Right cardiac atrium (tissue), 5 donors: Measurements from ENCODE around the gene LCE5A. TPM values are rescaled to one million over a fixed set of nuclear protein-coding genes. Genes with fewer than 3 reads are reported as not detected.

Source experiments
- ATAC-seq, 2 donors: fragments of 200-7000 bp; cut with Tn5 transposase; one replicate each; pipeline versions ENCODE4 v1.8.0 to v1.9.1; 2020; ENCODE audit warnings: moderate library complexity in 2 of 2, mild to moderate bottlenecking in 1 of 2
- DNase-seq, 3 donors: peaks; one replicate each; pipeline ENCODE4 v3.0.0-alpha.2; 2020
- H3K27ac ChIP-seq: one replicate; pipeline ENCODE4 v1.5.1; 2013; ENCODE audit warnings: mild to moderate bottlenecking, low read length, control low read depth, moderate library complexity
- H3K27me3 ChIP-seq: one replicate; pipeline ENCODE4 v1.6.1; 2013; ENCODE audit not compliant: control insufficient read depth, insufficient read depth
- H3K4me1 ChIP-seq: one replicate; pipeline ENCODE4 v1.6.1; 2013; ENCODE audit warnings: low read length; ENCODE audit not compliant: control insufficient read depth, insufficient read depth
- H3K4me3 ChIP-seq: one replicate; pipeline ENCODE4 v1.5.1; 2013; ENCODE audit warnings: low read length, control low read depth
- H3K9me3 ChIP-seq: one replicate; pipeline ENCODE4 v1.6.1; 2013; ENCODE audit warnings: low read length; ENCODE audit not compliant: control insufficient read depth
- WGBS: extraction: QIAGEN DNeasy Blood & Tissue Kit; methylation state at CpG from one replicate; pipeline ENCODE4 v1.1.7; 2013; 5-methylcytosine and 5-hydroxymethylcytosine counted together
- intact Hi-C, 4 donors: fragments of 100-400 bp; cut with DNase I; formaldehyde crosslinking; loops; one replicate each; pipeline versions ENCODE4 v1.11.0 to v1.14.0; 2022 to 2023
- polyA plus RNA-seq: library from polyadenylated mRNA; stranded (reverse); fragments of 200-250 nt; gene quantifications from one replicate; pipeline ENCODE4 v1.2.3, GENCODE V29; 2013
- total RNA-seq, 4 donors: library from RNA; stranded (reverse); fragmentation: NEBNext Ultra II Directional; extraction: Animal tissue kit (Norgen Biotek cat#: 25700); gene quantifications; one replicate each; pipeline ENCODE4 v1.2.1, GENCODE V29; 2021
- donor health status: healthy with polysubstance abuse.
- donor health status: DM: no; HTN: yes; CAD: no.
- donor health status: DM: no; HTN: no; CAD: no.
- donor health status: DM: no; HTN: yes; CAD: no; lungs with severe emphysema.
- donor health status: DM: yes; HTN: yes; CAD: no.

The LCE5A gene
- total and polyA plus RNA-seq, 5 donors = not detected

- no peak overlapping the region for H3K4me3 ChIP-seq
- no peaks in the 10 kb centered on the region for H3K27me3 ChIP-seq
- ATAC-seq (no peak), DNase-seq (no peak)
- H3K4me1 ChIP-seq = no peaks in the 10 kb centered on the region
- no peaks in the 10 kb centered on the region for H3K9me3 ChIP-seq
- WGBS = 22% methylated on average over 4 of the region's 4 CpGs
- intact Hi-C loops = no loop called here
- no peak overlapping the region for H3K27ac ChIP-seq
Measured at GRCh38 chr1:152495066-152495675, 15.4 kb upstream of the LCE5A start.

DNA sequence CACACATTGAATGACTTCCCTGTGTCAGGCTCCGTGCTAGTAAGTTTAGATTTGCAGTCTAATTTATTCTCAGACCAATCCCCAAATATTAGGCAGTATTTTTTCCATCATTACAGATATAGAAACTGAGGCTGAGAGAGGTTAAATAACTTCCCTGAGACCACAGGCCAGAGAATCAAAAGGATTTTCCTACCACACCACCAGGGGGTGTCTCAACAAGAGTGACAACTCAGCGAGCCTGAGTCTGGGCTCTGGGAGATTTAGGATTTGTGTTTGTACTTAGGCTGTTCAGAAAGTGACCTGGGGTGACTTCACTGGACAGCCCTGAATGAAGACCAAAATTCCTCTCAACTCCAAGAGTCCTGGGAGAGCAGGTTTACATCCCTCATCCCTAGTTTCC lies 13.3 kb upstream of the LCE5A start:
- H3K4me1 ChIP-seq = no peaks in the 10 kb centered on the region
- ATAC-seq = no peak
- no peaks in the 10 kb centered on the region for H3K27me3 ChIP-seq
- intact Hi-C loops = no loop called here
- H3K9me3 ChIP-seq = no peaks in the 10 kb centered on the region
- WGBS = 14% methylated on average over 2 of the region's 2 CpGs
- H3K27ac ChIP-seq = no peak overlapping the region
- H3K4me3 ChIP-seq = no peak overlapping the region
- DNase-seq = no peak

GRCh38 chr1:152501704-152502103 lies 8.9 kb upstream of the LCE5A start:
- Histone ChIP-seq H3K27me3 (no peaks in the 10 kb centered on the region), H3K27ac (no peak overlapping the region), H3K4me1 (no peaks in the 10 kb centered on the region), H3K4me3 (no peak overlapping the region), H3K9me3 (no peaks in the 10 kb centered on the region)
- WGBS = 65% methylated on average over 2 of the region's 2 CpGs
- intact Hi-C loops = no loop called here
- no peak for DNase-seq
- no peak for ATAC-seq

- Histone ChIP-seq H3K4me3 (no peak overlapping the region), H3K4me1 (no peaks in the 10 kb centered on the region), H3K27me3 (no peaks in the 10 kb centered on the region), H3K9me3 (no peaks in the 10 kb centered on the region), H3K27ac (no peak overlapping the region)
- ATAC-seq (no peak), DNase-seq (no peak)
- 64% methylated on average over 7 of the region's 7 CpGs for WGBS
- intact Hi-C loops = no loop called here
Measured at GRCh38 chr1:152502496-152503180, 8.0 kb upstream of the LCE5A start.

- no peak for DNase-seq
- H3K4me1 ChIP-seq = no peaks in the 10 kb centered on the region
- intact Hi-C loops = no loop called here
- H3K27me3 ChIP-seq = no peaks in the 10 kb centered on the region
- WGBS = 71% methylated on average over 2 of the region's 2 CpGs
- no peak for ATAC-seq
- H3K9me3 ChIP-seq = no peaks in the 10 kb centered on the region
- no peak overlapping the region for H3K27ac ChIP-seq
- no peak overlapping the region for H3K4me3 ChIP-seq
Measured at GRCh38 chr1:152505083-152505482, 5.5 kb upstream of the LCE5A start.

DNA sequence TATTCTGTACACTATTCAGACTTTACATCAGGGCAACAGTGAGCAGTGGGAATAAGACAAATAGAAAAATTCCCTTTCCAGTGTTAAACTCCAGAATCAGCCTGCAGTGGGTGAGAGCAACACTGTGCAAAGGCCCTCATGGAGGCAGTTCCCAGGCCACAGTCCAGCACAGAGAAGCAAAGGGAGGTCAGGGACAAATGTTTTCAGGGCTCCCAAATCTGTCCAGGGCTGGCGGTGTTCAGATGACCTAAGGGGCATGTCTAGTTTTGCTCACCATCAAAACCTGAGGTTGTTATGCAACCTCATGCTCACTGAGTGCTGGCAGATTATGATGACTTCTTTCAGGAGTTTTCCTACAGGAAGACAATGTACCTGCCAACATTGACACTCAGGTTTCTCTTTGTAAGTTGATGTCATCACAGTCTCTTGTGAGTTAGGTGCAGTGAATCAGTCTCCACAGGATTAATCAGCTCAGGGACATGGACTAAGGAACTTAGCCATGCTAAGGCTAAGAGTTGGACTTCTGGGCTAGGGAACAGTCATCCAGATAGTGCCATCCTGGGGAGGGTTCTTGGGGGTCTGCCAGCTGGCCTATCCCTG lies 3.6 kb upstream of the LCE5A start:
- no peak overlapping the region for H3K27ac ChIP-seq

GRCh38 chr1:152511596-152511995 lies 993 bp downstream of the LCE5A start:
- DNase-seq = no peak
- no peak for ATAC-seq
- WGBS = 80% methylated on average over 5 of the region's 5 CpGs
- no peak overlapping the region for H3K4me3 ChIP-seq
- H3K4me1 ChIP-seq = no peaks in the 10 kb centered on the region
- H3K27ac ChIP-seq = no peak overlapping the region
- intact Hi-C loops = no loop called here
- H3K27me3 ChIP-seq = peaks cover 3% of the 10 kb centered on the region
- H3K9me3 ChIP-seq = no peaks in the 10 kb centered on the region

More for the DNA sequence above, 3.6 kb upstream of the LCE5A start:
- no peak for DNase-seq
- Histone ChIP-seq H3K27me3 (peaks cover under 1% of the 10 kb centered on the region), H3K4me3 (no peak overlapping the region), H3K9me3 (no peaks in the 10 kb centered on the region), H3K4me1 (no peaks in the 10 kb centered on the region)
- 70% methylated on average over 1 of the region's 1 CpG for WGBS
- intact Hi-C loops = no loop called here
- ATAC-seq = no peak

- Histone ChIP-seq H3K9me3 (no peaks in the 10 kb centered on the region), H3K27ac (no peak overlapping the region), H3K27me3 (peaks cover 3% of the 10 kb centered on the region), H3K4me1 (no peaks in the 10 kb centered on the region), H3K4me3 (no peak overlapping the region)
- 52% methylated on average over 3 of the region's 3 CpGs for WGBS
- ATAC-seq = no peak
- intact Hi-C loops = no loop called here
- DNase-seq = no peak
Measured at GRCh38 chr1:152513081-152513480, 2.5 kb downstream of the LCE5A start.

GRCh38 chr1:152514715-152515433 lies 4.3 kb downstream of the LCE5A start:
- no peak for DNase-seq
- Histone ChIP-seq H3K9me3 (no peaks in the 10 kb centered on the region), H3K4me1 (no peaks in the 10 kb centered on the region), H3K27me3 (peaks cover 3% of the 10 kb centered on the region), H3K4me3 (peak overlapping the region; percentile 31), H3K27ac (no peak overlapping the region)
- intact Hi-C loops = no loop called here
- no peak for ATAC-seq
- WGBS = 29% methylated on average over 17 of the region's 17 CpGs

DNA sequence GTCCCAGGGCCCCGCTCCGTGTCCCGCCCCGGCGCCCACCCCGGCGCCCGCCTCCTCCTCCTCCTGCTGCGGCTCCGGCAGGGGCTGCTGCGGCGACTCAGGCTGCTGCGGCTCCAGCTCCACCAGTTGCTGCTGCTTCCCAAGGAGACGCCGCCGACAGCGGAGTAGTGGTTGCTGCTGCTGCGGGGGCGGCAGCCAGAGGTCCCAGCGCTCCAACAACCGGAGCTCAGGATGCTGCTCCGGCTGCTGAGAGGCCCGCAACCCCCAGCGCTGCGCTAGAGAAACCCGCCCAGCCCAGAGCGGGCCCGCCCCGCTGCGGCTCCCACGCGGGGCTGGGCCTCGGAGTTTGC lies 4.8 kb downstream of the LCE5A start:
- Histone ChIP-seq H3K4me1 (no peaks in the 10 kb centered on the region), H3K4me3 (peak overlapping the region; percentile 31), H3K9me3 (no peaks in the 10 kb centered on the region), H3K27ac (no peak overlapping the region), H3K27me3 (peaks cover 3% of the 10 kb centered on the region)
- DNase-seq (no peak), ATAC-seq (peak in 1 of 2 donors; percentile 40)
- 1% methylated on average over 33 of the region's 33 CpGs for WGBS
- intact Hi-C loops = no loop called here

DNA sequence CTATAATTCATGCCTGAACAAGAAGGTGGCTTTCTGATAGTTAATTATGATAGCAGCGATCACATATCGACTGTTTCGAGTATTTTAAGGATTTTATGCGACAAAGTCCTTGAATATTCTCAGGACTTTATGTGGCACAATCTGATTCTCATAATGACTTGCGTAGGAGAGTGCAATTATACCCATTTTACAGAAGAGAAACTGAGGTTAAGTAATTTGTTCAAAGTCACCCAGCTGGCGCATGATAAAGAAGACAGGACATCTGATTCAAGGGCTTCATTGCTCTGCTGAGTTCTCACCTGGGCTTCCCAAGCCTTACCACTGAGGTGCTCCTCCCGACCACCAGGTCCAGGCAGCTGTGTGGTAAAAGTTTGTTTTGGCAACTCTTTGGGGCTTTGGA lies 5.5 kb downstream of the LCE5A start:
- ATAC-seq = no peak
- no peak overlapping the region for H3K4me3 ChIP-seq
- no peak overlapping the region for H3K27ac ChIP-seq
- no peaks in the 10 kb centered on the region for H3K9me3 ChIP-seq
- 76% methylated on average over 7 of the region's 7 CpGs for WGBS
- H3K27me3 ChIP-seq = peaks cover 3% of the 10 kb centered on the region
- intact Hi-C loops = no loop called here
- DNase-seq = no peak
- H3K4me1 ChIP-seq = no peaks in the 10 kb centered on the region
